ENCODE measurements around the gene PRR23A.
"Not testable (repeated sequence)": the region's sequence is repeated elsewhere in the genome, so short reads cannot be mapped to it uniquely, and the experiment has no call there.

Gene PRR23A

GRCh38 chr3:139006051-139006716, at the start of gene PRR23A:
Gene PRR23A, minus strand, starts transcription at chr3:139006268. Its CDS starts 0 bp downstream, at chr3:139006268.
- DNase-seq (ENCODE audit: low spot score) (no peak), FAIRE-seq (no peak)

GRCh38 chr3:139052802-139053600, 46.9 kb upstream of the PRR23A start:
- DNase-seq (ENCODE audit: low spot score), result no peak
- no peak for FAIRE-seq

DNA sequence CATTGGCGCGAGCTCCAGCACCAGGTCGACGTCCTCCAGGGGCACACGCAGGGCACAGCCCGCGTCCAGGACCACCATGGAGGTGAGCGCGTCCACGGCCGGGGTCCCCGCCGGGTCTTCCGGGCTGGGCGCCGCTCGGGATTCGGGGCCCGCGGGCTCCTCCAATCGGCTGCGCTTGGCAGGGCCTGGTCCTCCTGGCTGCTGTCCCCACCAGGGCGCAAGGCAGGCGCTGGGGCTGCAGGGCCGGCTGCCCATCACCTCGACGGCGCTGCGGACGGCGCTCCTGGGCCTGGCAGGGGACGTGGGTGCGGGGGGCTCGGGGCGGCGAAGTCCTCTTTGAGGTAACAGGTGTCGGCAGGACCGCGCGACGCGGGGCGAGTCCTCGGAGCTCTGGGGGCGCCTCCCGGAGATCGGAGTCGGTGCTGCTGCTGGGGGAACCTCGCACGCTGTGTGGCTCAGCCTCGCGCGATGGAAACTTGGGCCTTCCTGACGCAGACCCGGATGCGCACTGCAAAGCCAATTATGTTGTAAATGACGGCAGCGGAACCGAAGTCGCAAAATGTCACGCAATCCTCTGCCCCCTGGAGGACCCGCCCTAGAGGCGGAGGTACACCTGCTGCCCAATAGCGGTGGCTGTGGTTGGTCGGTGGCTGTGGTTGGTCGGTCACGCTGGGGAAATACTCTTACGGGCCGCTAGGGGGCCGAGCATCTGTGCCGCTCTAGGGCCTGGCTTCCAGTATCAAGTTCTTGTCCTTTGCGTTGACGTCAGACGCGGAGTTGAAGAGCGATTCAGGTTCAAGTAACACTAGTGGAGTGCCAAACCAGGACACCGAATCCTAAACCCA, 38.5 kb upstream of the PRR23A start, which contains the start of gene PRR23C:
Gene PRR23C, minus strand, starts transcription at position 527 of the 845 bp plus-strand sequence. Its CDS starts 272 bp downstream, at position 255.
- DNase-seq (ENCODE audit: low spot score) (no peak), FAIRE-seq (no peak)

GRCh38 chr3:139043554-139044365, 37.7 kb upstream of the PRR23A start:
- DNase-seq (ENCODE audit: low spot score) (no peak), FAIRE-seq (no peak)

GRCh38 chr3:139037478-139037877, 31.4 kb upstream of the PRR23A start:
- no peak for FAIRE-seq
- DNase-seq (ENCODE audit: low spot score), result no peak

DNA sequence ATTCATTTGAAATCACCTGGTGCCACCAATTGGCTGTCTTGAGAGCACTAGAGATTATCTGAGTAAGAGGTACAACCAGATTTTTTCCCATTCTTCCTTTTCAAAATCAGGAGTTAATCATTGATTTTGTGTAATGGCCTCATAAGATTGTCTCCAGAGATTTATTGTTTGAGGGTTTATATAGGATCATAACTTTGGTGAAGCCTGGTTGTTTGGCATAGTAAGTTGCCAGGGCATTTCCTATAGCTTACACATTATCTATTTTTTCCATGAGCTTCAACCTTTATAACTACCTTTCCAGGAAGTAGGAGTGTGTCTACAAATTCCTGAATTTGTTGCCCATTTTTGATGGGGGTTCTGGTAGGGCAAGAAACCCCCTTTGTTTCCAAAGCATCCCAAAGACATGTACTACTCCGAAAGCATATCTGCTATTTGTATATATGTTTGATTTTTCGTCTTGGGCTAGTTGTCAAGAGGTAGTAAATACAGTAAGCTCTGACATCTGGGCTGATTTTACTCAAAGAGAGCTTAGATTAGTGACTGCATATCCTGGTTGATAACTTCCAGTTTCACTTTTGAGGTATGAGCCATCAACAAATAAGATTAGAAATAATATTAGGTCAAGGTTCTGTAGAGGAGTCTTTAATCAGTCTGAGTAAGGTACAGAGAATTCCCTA, 26.4 kb upstream of the PRR23A start:
- no peak for DNase-seq (ENCODE audit: low spot score)
- no peak for FAIRE-seq

DNA sequence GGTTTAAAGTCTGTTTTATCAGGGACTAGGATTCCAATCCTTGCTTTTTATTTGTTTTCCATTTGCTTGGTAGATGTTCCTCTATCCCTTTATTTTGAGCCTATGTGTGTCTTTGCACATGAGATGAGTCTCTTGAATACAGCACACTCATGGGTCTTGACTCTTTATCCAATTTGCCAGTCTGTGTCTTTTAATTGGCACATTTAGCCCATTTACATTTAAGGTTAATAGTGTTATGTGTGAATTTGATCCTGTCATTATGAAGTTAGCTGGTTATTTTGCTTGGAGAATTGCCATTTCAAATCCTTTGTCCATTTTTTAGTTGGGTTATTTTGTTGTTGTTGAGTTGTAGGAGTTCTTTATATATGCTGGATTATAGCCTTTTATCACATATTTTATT, 24.5 kb upstream of the PRR23A start:
- FAIRE-seq; DNase-seq (ENCODE audit: low spot score): not testable (repeated sequence)

DNA sequence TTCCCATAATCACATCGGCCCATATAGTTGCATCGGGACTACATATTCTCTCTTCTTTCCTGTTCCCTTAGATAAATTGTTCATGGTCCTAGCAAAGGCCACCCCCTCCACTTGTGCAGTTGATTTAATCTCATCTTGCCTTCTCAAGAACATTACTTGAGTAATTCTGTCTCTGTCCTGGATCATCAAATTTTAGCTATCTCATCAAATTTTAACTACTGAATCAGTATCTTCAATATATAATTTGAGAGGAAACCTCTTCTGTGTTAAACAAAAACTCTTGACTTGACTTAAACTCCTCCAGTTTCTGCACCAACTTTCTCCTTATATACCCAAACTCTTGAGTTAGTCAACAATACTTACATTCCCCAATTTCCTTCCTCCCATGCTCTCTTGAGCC, 18.9 kb upstream of the PRR23A start:
- no peak for FAIRE-seq
- DNase-seq (ENCODE audit: low spot score), result no peak

- DNase-seq (ENCODE audit: low spot score) (no peak), FAIRE-seq (no peak)
Observed at GRCh38 chr3:139020868-139021234, 14.8 kb upstream of the PRR23A start, which contains the start of gene PRR23B. Gene PRR23B, minus strand, starts transcription at chr3:139020926. Its CDS starts 265 bp downstream, at chr3:139020661.

DNA sequence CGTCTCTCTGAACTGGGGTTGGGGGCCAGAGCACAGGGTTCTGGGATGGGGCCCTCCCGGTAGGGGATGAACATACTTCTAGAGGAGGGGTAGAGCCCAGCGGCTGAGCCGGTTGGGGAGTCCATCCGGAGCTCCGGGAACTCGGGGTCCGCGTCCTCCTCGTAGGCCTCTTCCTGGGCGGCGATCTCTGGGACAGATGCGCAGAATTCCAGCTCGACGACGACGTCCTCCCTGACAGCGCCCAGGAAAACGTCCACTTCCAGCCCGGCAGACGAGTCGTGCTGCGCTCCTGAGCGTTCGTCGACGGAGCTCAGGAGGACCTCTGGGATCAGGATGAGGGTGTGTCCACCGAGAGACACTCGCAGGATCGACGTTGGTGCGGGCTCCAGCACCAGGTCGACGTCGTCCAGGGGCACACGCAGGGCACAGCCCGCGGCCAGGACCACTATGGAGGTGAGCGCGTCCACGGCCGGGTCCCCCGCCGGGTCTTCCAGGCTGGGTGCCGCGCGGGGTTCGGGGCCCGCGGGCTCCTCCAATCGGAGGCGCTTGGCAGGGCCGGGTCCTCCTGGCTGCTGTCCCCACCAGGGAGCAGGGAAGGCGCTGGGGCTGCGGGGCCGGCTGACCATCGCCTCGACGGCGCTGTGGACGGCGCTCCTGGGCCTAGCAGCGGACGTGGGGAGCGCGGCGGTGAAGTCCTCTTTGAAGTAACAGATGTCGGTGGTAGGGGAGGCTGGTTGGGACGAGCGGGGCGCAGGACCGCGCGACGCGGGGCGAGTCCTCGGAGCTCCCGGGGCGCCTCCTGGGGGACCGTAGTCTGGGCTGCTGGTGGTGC, 14.2 kb upstream of the PRR23A start:
- DNase-seq (ENCODE audit: low spot score) (no peak), FAIRE-seq (no peak)

GRCh38 chr3:139016430-139017048, 10.5 kb upstream of the PRR23A start:
- DNase-seq (ENCODE audit: low spot score), result peak; percentile 20
- FAIRE-seq, result no peak

- FAIRE-seq (no peak), DNase-seq (ENCODE audit: low spot score) (no peak)
Observed at GRCh38 chr3:139005356-139005993, 593 bp downstream of the PRR23A start.

GRCh38 chr3:138995706-138996105, 10.4 kb downstream of the PRR23A start:
- no peak for DNase-seq (ENCODE audit: low spot score)
- FAIRE-seq, result no peak

GRCh38 chr3:138987181-138987580, 18.9 kb downstream of the PRR23A start:
- FAIRE-seq (no peak), DNase-seq (ENCODE audit: low spot score) (no peak)

GRCh38 chr3:138985932-138986331, 20.1 kb downstream of the PRR23A start:
- FAIRE-seq (no peak), DNase-seq (ENCODE audit: low spot score) (no peak)

GRCh38 chr3:138984816-138985215, 21.3 kb downstream of the PRR23A start:
- DNase-seq (ENCODE audit: low spot score) (no peak), FAIRE-seq (no peak)

DNA sequence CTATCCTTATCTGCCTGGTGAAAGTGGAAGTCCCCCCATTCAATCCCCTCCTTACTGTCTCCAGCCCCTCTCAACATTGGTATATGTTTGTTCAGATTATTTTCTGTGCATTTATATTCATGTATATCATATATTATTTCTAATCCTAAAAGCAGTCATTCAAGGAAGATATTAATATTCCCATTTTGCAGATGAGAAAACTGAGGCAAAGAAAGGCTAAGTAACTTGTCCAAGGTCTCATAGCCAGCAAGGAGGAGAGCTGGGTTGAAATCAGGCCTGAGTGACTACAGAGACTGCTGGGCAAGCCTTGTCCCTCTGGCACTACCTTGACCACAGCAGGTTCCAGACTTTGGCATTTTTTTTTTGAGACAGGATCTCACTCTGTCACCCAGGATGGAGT, 30.0 kb downstream of the PRR23A start:
- FAIRE-seq (no peak), DNase-seq (ENCODE audit: low spot score) (no peak)

- no peak for DNase-seq (ENCODE audit: low spot score)
- FAIRE-seq, result no peak
Observed at GRCh38 chr3:138975351-138975750, 30.7 kb downstream of the PRR23A start.

Measured in RCC 7860 (cell line).